GM12878 (cell line): ENCODE measurements around the gene GRXCR1. TPM values are rescaled to one million over a fixed set of nuclear protein-coding genes. Genes with fewer than 3 reads are reported as not detected.

Experiments
- ATAC-seq: fragments of 200-7000 bp; cut with Tn5 transposase; 3 replicates; pipeline ENCODE4 v1.9.1; 2020; ENCODE audit warnings: mild to moderate bottlenecking, moderate library complexity
- BruUV-seq: library from RNA; stranded (reverse); fragments of 400-500 nt; replicated peaks from 2 replicates; lab custom pipeline; 2021; lab: Mats Ljungman, UMichigan
- CTCF ChIA-PET: fragments of 300-600 bp; sonication (Branson Sonifier 250); formaldehyde crosslinking; extraction: SDS; loops from one replicate; lab custom pipeline; 2021; ENCODE audit warnings: inconsistent platforms; lab: Yijun Ruan, JAX
- POLR2A ChIA-PET: fragments of 350-600 bp; formaldehyde crosslinking; extraction: SDS; loops from one replicate; lab custom pipeline; 2021; ENCODE audit warnings: inconsistent platforms; lab: Charles Lee
- RAD21 ChIA-PET: fragments of 300-600 bp; sonication (Branson Sonifier 250); formaldehyde crosslinking; loops from one replicate; lab custom pipeline; 2023; ENCODE audit warnings: antibody characterized with exemption; ENCODE audit not compliant: unreplicated experiment; lab: Charles Lee
- SMC1A ChIA-PET: fragments of 300-600 bp; sonication (Branson Sonifier 250); formaldehyde crosslinking; loops from one replicate; lab custom pipeline; 2023; ENCODE audit not compliant: unreplicated experiment, uncharacterized antibody; lab: Charles Lee
- DNase-seq: peaks from one replicate; pipeline ENCODE4 v3.0.0-alpha.2; 2011; ENCODE audit warnings: low read depth, low spot score
- FAIRE-seq: peaks from 3 replicates; lab custom pipeline; 2011; peaks lifted over from hg19 to GRCh38; lab: Jason Lieb, UNC
- H2AFZ ChIP-seq: 2 replicates; pipeline ENCODE4 v1.6.0; 2011; ENCODE audit warnings: low read depth, low read length, control low read depth; ENCODE audit not compliant: control insufficient read depth
- H3K27ac ChIP-seq: 2 replicates; pipeline ENCODE4 v1.5.1; 2011; ENCODE audit warnings: control low read depth; ENCODE audit not compliant: control insufficient read depth, insufficient read depth
- H3K27me3 ChIP-seq, 2 experiments: replicated peaks in 1 of 2; 2 replicates each; pipeline versions ENCODE4 v1.6.0 to v1.6.1; 2011; ENCODE audit warnings: low read length in 1 of 2; ENCODE audit not compliant: control insufficient read depth in 2 of 2, insufficient read depth in 2 of 2
- H3K36me3 ChIP-seq, 2 experiments: 2 replicates each; pipeline ENCODE4 v1.5.1; 2011; ENCODE audit warnings: low read length in 1 of 2; ENCODE audit not compliant: control insufficient read depth in 2 of 2, insufficient read depth in 2 of 2
- H3K4me1 ChIP-seq: 2 replicates; pipeline ENCODE4 v1.6.1; 2011; ENCODE audit warnings: mild to moderate bottlenecking, low read length, moderate library complexity, mixed read lengths; ENCODE audit not compliant: control insufficient read depth, insufficient read depth
- H3K4me2 ChIP-seq: 2 replicates; pipeline ENCODE4 v1.6.0; 2011; ENCODE audit warnings: control low read depth; ENCODE audit not compliant: control insufficient read depth, insufficient read depth
- H3K4me3 ChIP-seq: fragments of 200-600 bp; sonication (generic); 2 replicates; pipeline ENCODE4 v1.5.1; 2016
- H3K79me2 ChIP-seq: 2 replicates; pipeline ENCODE4 v1.6.0; 2011; ENCODE audit warnings: low read length; ENCODE audit not compliant: control insufficient read depth, insufficient read depth
- H3K9ac ChIP-seq: 2 replicates; pipeline ENCODE4 v1.8.0; 2011; ENCODE audit warnings: low read length, control low read depth, mixed read lengths; ENCODE audit not compliant: control insufficient read depth, insufficient read depth
- H3K9me3 ChIP-seq: replicated peaks from 3 replicates; pipeline ENCODE4 v1.5.1; 2011; ENCODE audit warnings: mild to moderate bottlenecking, low read length; ENCODE audit not compliant: control insufficient read depth, insufficient read depth
- H4K20me1 ChIP-seq: 2 replicates; pipeline ENCODE4 v1.6.0; 2011; ENCODE audit not compliant: control insufficient read depth, insufficient read depth
- ASH2L ChIP-seq: fragments of 300-600, 200-600 bp; sonication (generic); IDR thresholded peaks from 2 replicates; pipeline ENCODE4 v1.6.1; 2017; ENCODE audit warnings: low read depth, mild to moderate bottlenecking, borderline replicate concordance
- GATAD2B ChIP-seq: fragments of 450-650 bp; conservative IDR thresholded peaks from 2 replicates; pipeline ENCODE4 v1.6.1; 2017; ENCODE audit warnings: low read depth, mild to moderate bottlenecking, moderate library complexity
- IKZF1 ChIP-seq: fragments of 450-650 bp; conservative IDR thresholded peaks from 2 replicates; pipeline ENCODE4 v1.6.1; 2017; ENCODE audit warnings: antibody characterized with exemption, mild to moderate bottlenecking
- RB1 ChIP-seq: fragments of 450-650 bp; formaldehyde crosslinking; IDR thresholded peaks from 2 replicates; pipeline ENCODE4 v1.6.1; 2017; ENCODE audit warnings: mild to moderate bottlenecking, borderline replicate concordance
- SRF ChIP-seq, 2 experiments: IDR thresholded peaks; 2 replicates each; pipeline ENCODE4 v1.6.1; 2011; ENCODE audit warnings: low read depth in 2 of 2, low read length in 2 of 2, mild to moderate bottlenecking in 1 of 2, moderate library complexity in 1 of 2
- WRNIP1 ChIP-seq: IDR thresholded peaks from 2 replicates; pipeline ENCODE4 v1.6.1; 2011; ENCODE audit warnings: low read depth, low read length, improper control_type of control experiment, borderline replicate concordance
- ZNF274 ChIP-seq: IDR thresholded peaks from one replicate; pipeline ENCODE4 v1.8.0; 2011; ENCODE audit not compliant: insufficient read length, insufficient read depth
- WGBS: methylation state at CpG from one replicate; pipeline ENCODE4 v1.1.6; 2016; ENCODE audit warnings: low lambda C conversion rate; ENCODE audit not compliant: insufficient replicate concordance, insufficient coverage; ENCODE audit errors: missing lambda C conversion rate; 5-methylcytosine and 5-hydroxymethylcytosine counted together
- in situ Hi-C: fragments of 300-500 bp; cut with MboI; formaldehyde crosslinking; loops from 9 replicates; pipeline ENCODE4 v1.14.3; 2018; ENCODE audit warnings: mixed read lengths
- intact Hi-C: fragments of 100-400 bp; cut with micrococcal nuclease; formaldehyde crosslinking; loops from one replicate; pipeline ENCODE4 v1.14.2; 2022; ENCODE audit not compliant: unreplicated experiment
- polyA plus RNA-seq, 11 experiments: library from polyadenylated mRNA; depleted of rRNA in 4 of 11; unstranded in 6 of 11; stranded (reverse) in 5 of 11; fragments of >200 nt; fragmentation: Nextera tagmentation in 4 of 11; fragmentation: Illumina TruSeq in 1 of 11; extraction: Ambion mirVana in 4 of 11; extraction: Trizol in 1 of 11; gene quantifications; 1 replicate in 1 of 11; 2 replicates in 10 of 11; pipeline versions ENCODE4 v1.2.1 to v1.2.3, GENCODE V29; 2011 to 2016; ENCODE audit warnings: inconsistent platforms in 2 of 11, missing spikeins in 2 of 11, low read depth in 1 of 11
- total RNA-seq, 4 experiments: library from RNA; depleted of rRNA in 3 of 4; stranded (reverse); fragments of >200 nt in 3 of 4; fragmentation: Illumina TruSeq in 1 of 4; extraction: Trizol in 1 of 4; gene quantifications; 2 replicates each; pipeline versions ENCODE4 v1.2.1 to v1.2.3, GENCODE V29; 2013 to 2021
- TF ChIP-seq, protein P1 (sequence below), 3 experiments: IDR thresholded peaks in 2 of 3; conservative IDR thresholded peaks in 1 of 3; 2 replicates each; pipeline ENCODE4 v1.5.1; 2011; ENCODE audit warnings: low read depth in 3 of 3, low read length in 3 of 3, mild to moderate bottlenecking in 3 of 3, control low read depth in 2 of 3, moderate library complexity in 2 of 3, inconsistent platforms in 1 of 3, mixed read lengths in 1 of 3; ENCODE audit not compliant: control insufficient read depth in 2 of 3, insufficient read depth in 1 of 3; ENCODE audit errors: extremely low read depth in 1 of 3

The GRXCR1 gene
- total and polyA plus RNA-seq, 10 of the 15 experiments (the other 5 are each of a cell fraction or from before 2014, with no cell fraction given) = not detected

DNA sequence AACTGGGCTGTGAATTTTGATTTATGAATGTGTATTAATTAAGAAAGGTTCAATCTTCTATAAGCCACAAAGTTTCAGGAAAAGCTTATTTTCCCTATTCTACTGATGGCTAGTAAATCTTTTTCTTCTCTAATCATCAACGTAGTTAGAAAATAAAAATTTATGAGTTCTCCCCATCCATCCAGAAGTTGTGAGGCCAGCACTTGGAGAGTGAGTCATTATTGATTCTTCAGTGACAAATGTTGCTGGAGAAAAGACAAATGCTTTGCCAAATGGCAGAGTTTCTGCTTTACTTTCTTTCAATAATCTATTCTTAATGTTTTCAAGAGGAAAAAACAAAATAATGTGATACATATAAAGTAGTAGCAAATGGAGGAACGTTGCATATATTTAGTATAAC lies 11.3 kb upstream of the GRXCR1 start:
- FAIRE-seq (no peak), ATAC-seq (no peak), DNase-seq (no peak)
- Histone ChIP-seq H2AFZ (no peak overlapping the region), H3K36me3 (no peaks in the 10 kb centered on the region), H3K27me3 (no peaks in the 10 kb centered on the region), H3K9ac (no peak overlapping the region), H3K4me3 (no peak overlapping the region), H3K4me2 (no peak overlapping the region), H4K20me1 (no peaks in the 10 kb centered on the region), H3K27ac (no peak overlapping the region), H3K9me3 (no peaks in the 10 kb centered on the region), H3K4me1 (no peaks in the 10 kb centered on the region), H3K79me2 (no peaks in the 10 kb centered on the region)
- ChIA-PET CTCF (no interaction called here), POLR2A (no interaction called here), RAD21 (no interaction called here), SMC1A (interaction anchor here (0.6 kb wide), 1 partner anchor 344 kb away, joined by 3 read pairs; no protein-coding TSS in a partner anchor)
- WGBS = 0% methylated on average over 2 of the region's 2 CpGs
- in situ Hi-C loops (no loop called here), intact Hi-C loops (no loop called here)
- BruUV-seq = no TSS peak
- no peak for TF ChIP-seq WRNIP1
- no peak for TF ChIP-seq ASH2L
- no peak for TF ChIP-seq ZNF274
- TF ChIP-seq, protein P1, sequence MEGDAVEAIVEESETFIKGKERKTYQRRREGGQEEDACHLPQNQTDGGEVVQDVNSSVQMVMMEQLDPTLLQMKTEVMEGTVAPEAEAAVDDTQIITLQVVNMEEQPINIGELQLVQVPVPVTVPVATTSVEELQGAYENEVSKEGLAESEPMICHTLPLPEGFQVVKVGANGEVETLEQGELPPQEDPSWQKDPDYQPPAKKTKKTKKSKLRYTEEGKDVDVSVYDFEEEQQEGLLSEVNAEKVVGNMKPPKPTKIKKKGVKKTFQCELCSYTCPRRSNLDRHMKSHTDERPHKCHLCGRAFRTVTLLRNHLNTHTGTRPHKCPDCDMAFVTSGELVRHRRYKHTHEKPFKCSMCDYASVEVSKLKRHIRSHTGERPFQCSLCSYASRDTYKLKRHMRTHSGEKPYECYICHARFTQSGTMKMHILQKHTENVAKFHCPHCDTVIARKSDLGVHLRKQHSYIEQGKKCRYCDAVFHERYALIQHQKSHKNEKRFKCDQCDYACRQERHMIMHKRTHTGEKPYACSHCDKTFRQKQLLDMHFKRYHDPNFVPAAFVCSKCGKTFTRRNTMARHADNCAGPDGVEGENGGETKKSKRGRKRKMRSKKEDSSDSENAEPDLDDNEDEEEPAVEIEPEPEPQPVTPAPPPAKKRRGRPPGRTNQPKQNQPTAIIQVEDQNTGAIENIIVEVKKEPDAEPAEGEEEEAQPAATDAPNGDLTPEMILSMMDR (IDR thresholded peaks at IDR 0.05 in 2 of 3, conservative IDR thresholded peaks at IDR 0.05 in 1 of 3; ENCODE audit: control insufficient read depth in 2 of 3, extremely low read depth in 1 of 3, insufficient read depth in 1 of 3, low read depth in 3 of 3, low read length in 3 of 3) = no peak
- TF ChIP-seq SRF (IDR thresholded peaks at IDR 0.05; ENCODE audit: low read depth in 2 of 2, low read length in 2 of 2) = no peak
- TF ChIP-seq RB1 = no peak
- no peak for TF ChIP-seq IKZF1
- TF ChIP-seq GATAD2B = no peak
